ENCODE data around the gene LPAR1. TPM values are rescaled to one million over a fixed set of nuclear protein-coding genes. Genes with fewer than 3 reads are reported as not detected.
"Not testable (repeated sequence)": the region's sequence is repeated elsewhere in the genome, so short reads cannot be mapped to it uniquely, and the experiment has no call there.

The LPAR1 gene
- total RNA-seq, 1 donor from 2014 or later: 23.2 TPM

- H3K4me3 ChIP-seq: no peak overlapping the region
- no peaks in the 10 kb centered on the region for H3K9me3 ChIP-seq
- no peak for DNase-seq
- H3K27ac ChIP-seq: no peak overlapping the region
- no peaks in the 10 kb centered on the region for H3K4me1 ChIP-seq
- H3K36me3 ChIP-seq: no peaks in the 10 kb centered on the region
- intact Hi-C loops (cut with DNase I): no loop called here
- no peak for TF ChIP-seq CTCF (IDR thresholded peaks at IDR 0.05)
- H3K27me3 ChIP-seq (ENCODE audit: low read depth): no peaks in the 10 kb centered on the region
- no peak for ATAC-seq
Measured at GRCh38 chr9:110871736-110872135, 166.5 kb downstream of the LPAR1 start.

GRCh38 chr9:110869931-110870330 lies 168.3 kb downstream of the LPAR1 start:
- intact Hi-C loops (cut with DNase I): no loop called here
- no peak for TF ChIP-seq CTCF (IDR thresholded peaks at IDR 0.05)
- ATAC-seq (no peak), DNase-seq (no peak)
- no peaks in the 10 kb centered on the region for H3K9me3 ChIP-seq
- no peak overlapping the region for H3K27ac ChIP-seq
- no peaks in the 10 kb centered on the region for H3K27me3 ChIP-seq (ENCODE audit: low read depth)
- no peak overlapping the region for H3K4me3 ChIP-seq
- H3K4me1 ChIP-seq: no peaks in the 10 kb centered on the region
- no peaks in the 10 kb centered on the region for H3K36me3 ChIP-seq

GRCh38 chr9:110864011-110864410 lies 174.3 kb downstream of the LPAR1 start:
- ATAC-seq: no peak
- DNase-seq: no peak
- Histone ChIP-seq H3K9me3 (peaks cover 18% of the 10 kb centered on the region), H3K4me3 (no peak overlapping the region), H3K4me1 (no peaks in the 10 kb centered on the region), H3K27me3 (ENCODE audit: low read depth) (no peaks in the 10 kb centered on the region), H3K36me3 (no peaks in the 10 kb centered on the region), H3K27ac (no peak overlapping the region)
- TF ChIP-seq CTCF (IDR thresholded peaks at IDR 0.05): no peak
- intact Hi-C loops (cut with DNase I): no loop called here

- peaks cover 18% of the 10 kb centered on the region for H3K9me3 ChIP-seq
- ATAC-seq; H3K27me3 ChIP-seq (ENCODE audit: low read depth); intact Hi-C loops (cut with DNase I); H3K36me3 ChIP-seq; DNase-seq; H3K4me3 ChIP-seq; H3K27ac ChIP-seq; H3K4me1 ChIP-seq: not testable (repeated sequence)
Measured at GRCh38 chr9:110861370-110862110, 176.7 kb downstream of the LPAR1 start.

GRCh38 chr9:110856772-110857171 lies 181.5 kb downstream of the LPAR1 start:
- no peak overlapping the region for H3K4me3 ChIP-seq
- peaks cover 21% of the 10 kb centered on the region for H3K9me3 ChIP-seq
- no peak for TF ChIP-seq CTCF (IDR thresholded peaks at IDR 0.05)
- no peaks in the 10 kb centered on the region for H3K4me1 ChIP-seq
- no peaks in the 10 kb centered on the region for H3K36me3 ChIP-seq
- intact Hi-C loops (cut with DNase I): no loop called here
- ATAC-seq (no peak), DNase-seq (no peak)
- H3K27me3 ChIP-seq (ENCODE audit: low read depth): no peaks in the 10 kb centered on the region
- H3K27ac ChIP-seq: no peak overlapping the region

GRCh38 chr9:110850401-110851135 lies 187.7 kb downstream of the LPAR1 start:
- Histone ChIP-seq H3K27ac (no peak overlapping the region), H3K4me1 (no peaks in the 10 kb centered on the region), H3K9me3 (peaks cover 10% of the 10 kb centered on the region), H3K36me3 (no peaks in the 10 kb centered on the region), H3K27me3 (ENCODE audit: low read depth) (no peaks in the 10 kb centered on the region), H3K4me3 (no peak overlapping the region)
- intact Hi-C loops (cut with DNase I): no loop called here
- DNase-seq: no peak
- ATAC-seq: no peak
- TF ChIP-seq CTCF (IDR thresholded peaks at IDR 0.05): no peak

Measured in lower lobe of right lung (tissue), 2 donors.